GM19328 (cell line): ENCODE results near the gene ARPP19.
"Not testable (repeated sequence)": the region's sequence is repeated elsewhere in the genome, so short reads cannot be mapped to it uniquely, and the experiment has no call there.

Experiments used
- ATAC-seq: cut with Tn5 transposase; IDR thresholded peaks from one replicate; pipeline ENCODE4 v1.9.1; 2021; ENCODE audit warnings: mild to moderate bottlenecking, moderate library complexity; ENCODE audit not compliant: unreplicated experiment

The ARPP19 gene

GRCh38 chr15:52515343-52515742, 53.5 kb downstream of the ARPP19 start:
- ATAC-seq: no peak

- no peak for ATAC-seq
These were observed 54.3 kb downstream of the ARPP19 start for GRCh38 chr15:52514482-52514881.

- not testable (repeated sequence) for ATAC-seq
These were observed 56.0 kb downstream of the ARPP19 start for GRCh38 chr15:52512869-52513268.

GRCh38 chr15:52511084-52511483, 57.7 kb downstream of the ARPP19 start:
- no peak for ATAC-seq

GRCh38 chr15:52509500-52510245, 59.2 kb downstream of the ARPP19 start:
- ATAC-seq: no peak

GRCh38 chr15:52506549-52506948, 62.3 kb downstream of the ARPP19 start:
- no peak for ATAC-seq

- no peak for ATAC-seq
These were observed 63.7 kb downstream of the ARPP19 start for GRCh38 chr15:52505151-52505550.

GRCh38 chr15:52503788-52504496, 64.9 kb downstream of the ARPP19 start:
- ATAC-seq: peak; percentile 81

- no peak for ATAC-seq
These were observed 66.2 kb downstream of the ARPP19 start for GRCh38 chr15:52502608-52503007.

GRCh38 chr15:52499506-52499905, 69.3 kb downstream of the ARPP19 start:
- no peak for ATAC-seq

GRCh38 chr15:52498706-52499105, 70.1 kb downstream of the ARPP19 start:
- no peak for ATAC-seq
